Neural progenitor cell (in vitro differentiated cells): ENCODE results near the gene NCR2. TPM values are rescaled to one million over a fixed set of nuclear protein-coding genes. Genes with fewer than 3 reads are reported as not detected.

ENCODE experiments used
- DNase-seq: peaks from one replicate; pipeline ENCODE4 v3.0.0-alpha.2; 2016; ENCODE audit warnings: low spot score
- H2AFZ ChIP-seq: fragments of 200-600 bp; sonication (generic); replicated peaks from 2 replicates; pipeline ENCODE4 v1.6.1; 2016; ENCODE audit warnings: antibody characterized with exemption
- H3F3A ChIP-seq: fragments of 200-600 bp; sonication (generic); 2 replicates; pipeline ENCODE4 v1.6.1; 2016; ENCODE audit warnings: antibody characterized with exemption, low read depth
- H3K27ac ChIP-seq: fragments of 200-600 bp; sonication (generic); 2 replicates; pipeline ENCODE4 v1.5.1; 2016; ENCODE audit warnings: mild to moderate bottlenecking
- H3K27me3 ChIP-seq: fragments of 200-600 bp; sonication (generic); 2 replicates; pipeline ENCODE4 v1.6.1; 2016; ENCODE audit warnings: mild to moderate bottlenecking, moderate library complexity
- H3K36me3 ChIP-seq: fragments of 200-600 bp; sonication (generic); 2 replicates; pipeline ENCODE4 v1.5.1; 2016
- H3K4me1 ChIP-seq: fragments of 200-600 bp; sonication (generic); 2 replicates; pipeline ENCODE4 v1.6.1; 2016; ENCODE audit warnings: mixed run types
- H3K4me2 ChIP-seq: fragments of 200-600 bp; sonication (generic); 2 replicates; pipeline ENCODE4 v1.6.1; 2016
- H3K4me3 ChIP-seq: fragments of 200-600 bp; sonication (generic); 2 replicates; pipeline ENCODE4 v1.5.1; 2016
- H3K79me2 ChIP-seq: fragments of 200-600 bp; sonication (generic); 2 replicates; pipeline ENCODE4 v1.6.1; 2016; ENCODE audit warnings: low read depth
- H3K9ac ChIP-seq: fragments of 200-600 bp; sonication (generic); 2 replicates; pipeline ENCODE4 v1.6.1; 2016
- H3K9me3 ChIP-seq: fragments of 200-600 bp; sonication (generic); 2 replicates; pipeline ENCODE4 v1.5.1; 2016; ENCODE audit warnings: low read depth
- H4K20me1 ChIP-seq: fragments of 200-600 bp; sonication (generic); 2 replicates; pipeline ENCODE4 v1.6.1; 2016; ENCODE audit warnings: low read depth
- H3K27ac Mint-ChIP-seq: 3 replicates; pipeline ENCODE4 v1.8.0; 2021; ENCODE audit warnings: mixed read lengths
- H3K27me3 Mint-ChIP-seq: 2 replicates; pipeline ENCODE4 v1.8.0; 2022; ENCODE audit warnings: low read depth, mild to moderate bottlenecking, inconsistent platforms, moderate library complexity, mixed read lengths; ENCODE audit not compliant: insufficient read depth
- H3K36me3 Mint-ChIP-seq: 3 replicates; pipeline ENCODE4 v1.8.0; 2021; ENCODE audit warnings: mixed read lengths
- H3K4me1 Mint-ChIP-seq: 3 replicates; pipeline ENCODE4 v1.8.0; 2021; ENCODE audit warnings: mixed read lengths
- H3K4me3 Mint-ChIP-seq: 3 replicates; pipeline ENCODE4 v1.8.0; 2021; ENCODE audit warnings: mild to moderate bottlenecking, moderate library complexity, mixed read lengths
- H3K9me3 Mint-ChIP-seq: 3 replicates; pipeline ENCODE4 v1.8.0; 2020; ENCODE audit warnings: mixed read lengths
- CTCF ChIP-seq: fragments of 200-600 bp; sonication (generic); IDR thresholded peaks from 2 replicates; pipeline ENCODE4 v1.5.1; 2017; ENCODE audit warnings: antibody characterized with exemption, mild to moderate bottlenecking
- EZH2 ChIP-seq: fragments of 200-600 bp; sonication (generic); IDR thresholded peaks from 2 replicates; pipeline ENCODE4 v1.6.1; 2017; ENCODE audit warnings: antibody characterized with exemption, mild to moderate bottlenecking, moderate library complexity
- EZH2phosphoT487 ChIP-seq: fragments of 200-600 bp; sonication (generic); IDR thresholded peaks from 2 replicates; pipeline ENCODE4 v1.6.1; 2017; ENCODE audit warnings: antibody characterized with exemption
- total RNA-seq: library from RNA; depleted of rRNA; stranded (reverse); fragments of >200 nt; gene quantifications from 2 replicates; pipeline ENCODE4 v1.2.3, GENCODE V29; 2015; ENCODE audit warnings: low replicate concordance

The NCR2 gene
- total RNA-seq, 1 donor from 2014 or later = not detected

- H3K4me3 Mint-ChIP-seq = no peak overlapping the region
- H2AFZ ChIP-seq = peak overlapping the region; percentile 55
- no peaks in the 10 kb centered on the region for H3K4me1 Mint-ChIP-seq
Observed at GRCh38 chr6:41326092-41326491, 9.3 kb upstream of the NCR2 start.

GRCh38 chr6:41327177-41327576 is 8.2 kb upstream of the NCR2 start:
- Histone ChIP-seq H3K4me1 (no peaks in the 10 kb centered on the region), H3K4me3 (no peak overlapping the region), H2AFZ (no peak overlapping the region), H3K9me3 (no peaks in the 10 kb centered on the region), H4K20me1 (no peaks in the 10 kb centered on the region), H3K27ac (no peak overlapping the region), H3K4me2 (no peak overlapping the region), H3K36me3 (no peaks in the 10 kb centered on the region), H3K79me2 (no peaks in the 10 kb centered on the region), H3F3A (no peaks in the 10 kb centered on the region), H3K9ac (no peak overlapping the region), H3K27me3 (peaks cover 27% of the 10 kb centered on the region)
- H3K4me3 Mint-ChIP-seq = no peak overlapping the region
- DNase-seq = no peak
- H3K9me3 Mint-ChIP-seq = no peaks in the 10 kb centered on the region
- H3K36me3 Mint-ChIP-seq = no peaks in the 10 kb centered on the region
- TF ChIP-seq CTCF (no peak), EZH2 (no peak), EZH2phosphoT487 (no peak)
- H3K4me1 Mint-ChIP-seq = no peaks in the 10 kb centered on the region
- peaks cover 4% of the 10 kb centered on the region for H3K27me3 Mint-ChIP-seq
- no peak overlapping the region for H3K27ac Mint-ChIP-seq

More at GRCh38 chr6:41326092-41326491, 9.3 kb upstream of the NCR2 start:
- DNase-seq = no peak
- no peaks in the 10 kb centered on the region for H3K9me3 Mint-ChIP-seq
- H3K9ac ChIP-seq = no peak overlapping the region
- no peaks in the 10 kb centered on the region for H3K79me2 ChIP-seq
- no peaks in the 10 kb centered on the region for H3K4me1 ChIP-seq
- H4K20me1 ChIP-seq = no peaks in the 10 kb centered on the region
- no peaks in the 10 kb centered on the region for H3K9me3 ChIP-seq
- H3F3A ChIP-seq = no peaks in the 10 kb centered on the region
- no peak for TF ChIP-seq EZH2phosphoT487
- no peak for TF ChIP-seq CTCF
- no peak for TF ChIP-seq EZH2
- no peak overlapping the region for H3K27ac ChIP-seq
- H3K27me3 Mint-ChIP-seq = no peaks in the 10 kb centered on the region
- no peaks in the 10 kb centered on the region for H3K36me3 ChIP-seq
- H3K36me3 Mint-ChIP-seq = no peaks in the 10 kb centered on the region
- H3K4me3 ChIP-seq = no peak overlapping the region
- H3K27me3 ChIP-seq = peaks cover 27% of the 10 kb centered on the region
- no peak overlapping the region for H3K4me2 ChIP-seq
- no peak overlapping the region for H3K27ac Mint-ChIP-seq

GRCh38 chr6:41331401-41332150 is 3.8 kb upstream of the NCR2 start:
- no peaks in the 10 kb centered on the region for H3F3A ChIP-seq
- H3K9ac ChIP-seq = no peak overlapping the region
- Mint-ChIP-seq H3K4me1 (peaks cover 9% of the 10 kb centered on the region), H3K27me3 (peaks cover 17% of the 10 kb centered on the region), H3K4me3 (no peak overlapping the region), H3K9me3 (no peaks in the 10 kb centered on the region), H3K36me3 (no peaks in the 10 kb centered on the region), H3K27ac (no peak overlapping the region)
- no peaks in the 10 kb centered on the region for H3K36me3 ChIP-seq
- H4K20me1 ChIP-seq = no peaks in the 10 kb centered on the region
- H3K27ac ChIP-seq = no peak overlapping the region
- no peaks in the 10 kb centered on the region for H3K79me2 ChIP-seq
- H3K4me3 ChIP-seq = no peak overlapping the region
- no peak overlapping the region for H2AFZ ChIP-seq
- H3K4me1 ChIP-seq = no peaks in the 10 kb centered on the region
- no peaks in the 10 kb centered on the region for H3K9me3 ChIP-seq
- DNase-seq = no peak
- TF ChIP-seq CTCF (no peak), EZH2phosphoT487 (no peak), EZH2 (no peak)
- H3K27me3 ChIP-seq = peaks cover 6% of the 10 kb centered on the region
- no peak overlapping the region for H3K4me2 ChIP-seq
